NT2/D1 (cell line): ENCODE results near the gene AKIP1.

ENCODE experiments used
- DNase-seq: peaks from one replicate; pipeline ENCODE4 v3.0.0-alpha.2; 2011; ENCODE audit warnings: low read depth, low spot score
- H3K27me3 ChIP-seq: 2 replicates; pipeline ENCODE4 v1.6.0; 2011; ENCODE audit warnings: mild to moderate bottlenecking; ENCODE audit not compliant: insufficient read length, insufficient read depth
- H3K36me3 ChIP-seq: 2 replicates; pipeline ENCODE4 v1.6.1; 2011; ENCODE audit warnings: mild to moderate bottlenecking, low read length, mixed read lengths; ENCODE audit not compliant: insufficient read depth, insufficient read length
- H3K4me1 ChIP-seq: 2 replicates; pipeline ENCODE4 v1.5.1; 2011; ENCODE audit not compliant: insufficient read depth, insufficient read length
- H3K4me3 ChIP-seq: 2 replicates; pipeline ENCODE4 v1.5.1; 2011; ENCODE audit warnings: low read depth; ENCODE audit not compliant: insufficient read length
- H3K9ac ChIP-seq: 2 replicates; pipeline ENCODE4 v1.6.0; 2011; ENCODE audit warnings: low read depth; ENCODE audit not compliant: insufficient read length
- H3K9me3 ChIP-seq: 2 replicates; pipeline ENCODE4 v1.5.1; 2011; ENCODE audit warnings: mild to moderate bottlenecking, low read length; ENCODE audit not compliant: insufficient read depth
- SUZ12 ChIP-seq: IDR thresholded peaks from 2 replicates; pipeline ENCODE4 v1.6.1; 2011; ENCODE audit not compliant: insufficient read length, insufficient read depth; ENCODE audit errors: extremely low read depth
- YY1 ChIP-seq: IDR thresholded peaks from 2 replicates; pipeline ENCODE4 v1.6.1; 2011; ENCODE audit not compliant: insufficient read length, insufficient read depth
- ZNF274 ChIP-seq: IDR thresholded peaks from 2 replicates; pipeline ENCODE4 v1.6.1; 2011; ENCODE audit warnings: mild to moderate bottlenecking, low read depth, low read length

Gene AKIP1

GRCh38 chr11:8911029-8911823 lies at the start of gene AKIP1:
TSS of gene AKIP1 (plus strand) at chr11:8911189. CDS start at chr11:8911450, 261 bp downstream.
- Histone ChIP-seq H3K27me3 (peaks cover 26% of the 10 kb centered on the region), H3K36me3 (peaks cover 24% of the 10 kb centered on the region), H3K4me3 (peak within 1 kb of the TSS; percentile 80), H3K9me3 (no peaks in the 10 kb centered on the region), H3K9ac (peak within 1 kb of the TSS; percentile 95), H3K4me1 (no peaks in the 10 kb centered on the region)
- TF ChIP-seq YY1, result no peak
- no peak for TF ChIP-seq ZNF274
- TF ChIP-seq SUZ12, result no peak
- peak; percentile 92 for DNase-seq

- no peak overlapping the region for H3K9ac ChIP-seq
- DNase-seq, result no peak
- TF ChIP-seq SUZ12 (no peak), ZNF274 (no peak), YY1 (no peak)
These were observed 47.2 kb upstream of the AKIP1 start for GRCh38 chr11:8863838-8864237.

GRCh38 chr11:8865304-8865703 lies 45.7 kb upstream of the AKIP1 start:
- no peak overlapping the region for H3K9ac ChIP-seq
- no peak for TF ChIP-seq YY1
- no peak for TF ChIP-seq ZNF274
- no peak for TF ChIP-seq SUZ12
- H3K27me3 ChIP-seq, result no peaks in the 10 kb centered on the region
- H3K9me3 ChIP-seq, result no peaks in the 10 kb centered on the region
- DNase-seq, result no peak
- no peaks in the 10 kb centered on the region for H3K4me1 ChIP-seq
- no peak overlapping the region for H3K4me3 ChIP-seq
- no peaks in the 10 kb centered on the region for H3K36me3 ChIP-seq

More at GRCh38 chr11:8863838-8864237, 47.2 kb upstream of the AKIP1 start:
- Histone ChIP-seq H3K36me3 (no peaks in the 10 kb centered on the region), H3K4me1 (no peaks in the 10 kb centered on the region), H3K4me3 (no peak overlapping the region), H3K27me3 (no peaks in the 10 kb centered on the region), H3K9me3 (no peaks in the 10 kb centered on the region)

GRCh38 chr11:8867035-8867434 lies 44.0 kb upstream of the AKIP1 start:
- Histone ChIP-seq H3K4me3 (no peak overlapping the region), H3K9me3 (no peaks in the 10 kb centered on the region), H3K36me3 (no peaks in the 10 kb centered on the region), H3K4me1 (no peaks in the 10 kb centered on the region), H3K27me3 (no peaks in the 10 kb centered on the region), H3K9ac (no peak overlapping the region)
- DNase-seq, result no peak
- TF ChIP-seq YY1, result no peak
- TF ChIP-seq SUZ12, result no peak
- no peak for TF ChIP-seq ZNF274

- no peak for DNase-seq
- Histone ChIP-seq H3K4me1 (no peaks in the 10 kb centered on the region), H3K9me3 (no peaks in the 10 kb centered on the region), H3K27me3 (no peaks in the 10 kb centered on the region), H3K36me3 (no peaks in the 10 kb centered on the region), H3K9ac (no peak overlapping the region), H3K4me3 (no peak overlapping the region)
- TF ChIP-seq SUZ12 (no peak), YY1 (no peak), ZNF274 (no peak)
These were observed 42.9 kb upstream of the AKIP1 start for GRCh38 chr11:8867931-8868631.

GRCh38 chr11:8870411-8871170 lies 40.4 kb upstream of the AKIP1 start:
- H3K36me3 ChIP-seq, result no peaks in the 10 kb centered on the region
- peak overlapping the region; percentile 52 for H3K4me3 ChIP-seq
- peak overlapping the region; percentile 79 for H3K9ac ChIP-seq
- no peaks in the 10 kb centered on the region for H3K4me1 ChIP-seq
- no peak for TF ChIP-seq SUZ12
- TF ChIP-seq ZNF274, result no peak
- no peak for TF ChIP-seq YY1
- no peaks in the 10 kb centered on the region for H3K27me3 ChIP-seq
- H3K9me3 ChIP-seq, result no peaks in the 10 kb centered on the region
- DNase-seq, result peak; percentile 46
